Kidney epithelial cell (primary cell): Measurements from ENCODE around the gene FGR. TPM values are rescaled to one million over a fixed set of nuclear protein-coding genes. Genes with fewer than 3 reads are reported as not detected.

Source experiments
- DNase-seq: peaks from one replicate; pipeline ENCODE4 v3.0.0-alpha.2; 2010; ENCODE audit warnings: low read depth
- H3K27me3 ChIP-seq: 2 replicates; pipeline ENCODE4 v1.6.0; 2011; ENCODE audit warnings: low read length; ENCODE audit not compliant: control insufficient read depth, insufficient read depth
- H3K36me3 ChIP-seq: 2 replicates; pipeline ENCODE4 v1.5.1; 2011; ENCODE audit warnings: low read length; ENCODE audit not compliant: control insufficient read depth, insufficient read depth
- H3K4me3 ChIP-seq: 2 replicates; pipeline ENCODE4 v1.5.1; 2011; ENCODE audit warnings: low read depth, mild to moderate bottlenecking, control low read depth, low read length
- total RNA-seq: library from RNA; depleted of rRNA; stranded (reverse); fragments of >200 nt; gene quantifications from 2 replicates; pipeline ENCODE4 v1.2.3, GENCODE V29; 2015
- TF ChIP-seq, protein P1 (sequence below): IDR thresholded peaks from 2 replicates; pipeline ENCODE4 v1.5.1; 2011; ENCODE audit warnings: mild to moderate bottlenecking, moderate library complexity, low read length, control low read depth, inconsistent platforms; ENCODE audit not compliant: insufficient read depth, poor library complexity, severe bottlenecking

Gene FGR
- total RNA-seq, 1 donor from 2014 or later = not detected

DNA sequence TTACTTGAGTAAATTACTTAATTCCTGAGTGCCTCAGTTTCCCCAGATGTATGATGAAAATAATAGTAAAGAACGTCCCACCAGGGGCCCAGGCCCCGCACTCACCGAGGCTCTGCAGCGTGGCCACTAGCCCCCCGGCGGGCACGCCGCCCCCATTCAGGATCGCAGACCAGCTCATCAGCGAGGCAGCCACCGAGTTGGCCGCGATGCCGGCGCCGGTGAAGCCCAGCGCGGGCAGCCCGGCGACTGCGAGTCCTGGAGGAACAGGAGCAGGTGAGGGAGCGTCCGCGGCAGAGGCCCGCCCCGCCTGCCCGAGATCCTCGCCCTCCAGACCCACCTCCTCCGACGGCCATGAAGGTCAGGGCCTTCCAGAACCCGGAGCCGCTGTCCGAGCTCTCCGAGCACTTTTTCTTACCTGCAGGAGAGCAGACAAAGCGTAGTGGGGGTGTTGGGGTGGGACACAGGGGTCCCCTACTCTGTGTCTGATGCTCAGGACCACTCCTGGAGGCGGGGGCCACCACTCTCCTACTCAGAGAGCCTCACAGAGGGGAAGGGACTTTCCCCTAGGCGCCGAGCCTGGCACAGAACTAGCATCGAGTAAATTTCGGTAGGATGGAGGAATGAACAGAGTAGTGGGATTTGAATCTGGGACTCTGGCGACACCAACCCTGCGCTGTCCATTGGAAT, 33.3 kb upstream of the FGR start:
- H3K4me3 ChIP-seq = no peak overlapping the region
- H3K36me3 ChIP-seq = no peaks in the 10 kb centered on the region
- TF ChIP-seq, protein P1, sequence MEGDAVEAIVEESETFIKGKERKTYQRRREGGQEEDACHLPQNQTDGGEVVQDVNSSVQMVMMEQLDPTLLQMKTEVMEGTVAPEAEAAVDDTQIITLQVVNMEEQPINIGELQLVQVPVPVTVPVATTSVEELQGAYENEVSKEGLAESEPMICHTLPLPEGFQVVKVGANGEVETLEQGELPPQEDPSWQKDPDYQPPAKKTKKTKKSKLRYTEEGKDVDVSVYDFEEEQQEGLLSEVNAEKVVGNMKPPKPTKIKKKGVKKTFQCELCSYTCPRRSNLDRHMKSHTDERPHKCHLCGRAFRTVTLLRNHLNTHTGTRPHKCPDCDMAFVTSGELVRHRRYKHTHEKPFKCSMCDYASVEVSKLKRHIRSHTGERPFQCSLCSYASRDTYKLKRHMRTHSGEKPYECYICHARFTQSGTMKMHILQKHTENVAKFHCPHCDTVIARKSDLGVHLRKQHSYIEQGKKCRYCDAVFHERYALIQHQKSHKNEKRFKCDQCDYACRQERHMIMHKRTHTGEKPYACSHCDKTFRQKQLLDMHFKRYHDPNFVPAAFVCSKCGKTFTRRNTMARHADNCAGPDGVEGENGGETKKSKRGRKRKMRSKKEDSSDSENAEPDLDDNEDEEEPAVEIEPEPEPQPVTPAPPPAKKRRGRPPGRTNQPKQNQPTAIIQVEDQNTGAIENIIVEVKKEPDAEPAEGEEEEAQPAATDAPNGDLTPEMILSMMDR = no peak
- no peak for DNase-seq
- H3K27me3 ChIP-seq = no peaks in the 10 kb centered on the region

DNA sequence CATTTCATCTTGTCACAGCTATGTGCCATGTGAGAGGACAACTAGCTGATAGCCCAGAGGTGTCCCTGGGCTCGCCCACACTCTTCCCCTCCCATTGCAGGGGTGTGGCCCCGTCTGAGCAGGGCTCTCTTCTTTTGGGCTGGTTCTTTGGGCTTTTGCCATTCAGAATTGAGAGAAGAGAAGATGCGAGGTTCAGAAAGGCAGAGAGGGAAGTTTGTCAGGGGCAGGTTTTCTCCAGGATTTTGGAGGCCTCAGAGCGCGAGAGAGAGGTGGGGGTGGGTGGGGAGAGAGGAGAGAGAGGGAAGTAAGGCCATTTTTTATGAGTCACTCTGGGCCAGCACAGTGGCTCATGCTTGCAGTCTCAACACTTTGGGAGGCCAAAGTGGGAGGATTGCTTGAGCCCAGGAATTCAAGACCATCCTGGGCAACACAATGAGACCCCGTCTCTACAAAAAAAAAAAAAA, 31.8 kb upstream of the FGR start:
- Histone ChIP-seq H3K4me3 (no peak overlapping the region), H3K27me3 (no peaks in the 10 kb centered on the region), H3K36me3 (no peaks in the 10 kb centered on the region)
- DNase-seq = no peak
- TF ChIP-seq, protein P1 = no peak

DNA sequence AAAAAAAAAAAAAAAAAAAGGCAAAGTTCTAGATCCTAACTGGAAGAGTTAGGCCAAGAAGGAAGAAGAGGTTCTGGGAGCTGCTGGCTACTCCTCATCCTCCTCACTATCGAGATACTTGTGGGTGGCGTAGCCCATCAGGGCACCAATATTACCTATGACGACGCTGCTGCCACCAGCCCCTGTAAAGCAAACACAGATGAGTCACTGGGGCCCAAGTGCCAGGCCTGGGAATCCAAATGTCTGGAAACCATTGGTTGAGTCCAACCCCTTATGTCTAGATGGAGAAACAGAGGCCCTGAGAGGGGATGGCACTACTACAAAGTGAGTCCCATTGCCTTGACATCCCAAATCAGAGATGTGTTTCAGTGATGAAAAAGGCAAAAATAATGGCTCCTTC, 31.3 kb upstream of the FGR start:
- Histone ChIP-seq H3K36me3 (no peaks in the 10 kb centered on the region), H3K27me3 (no peaks in the 10 kb centered on the region), H3K4me3 (no peak overlapping the region)
- TF ChIP-seq, protein P1 = no peak
- no peak for DNase-seq

GRCh38 chr1:27665016-27665651, 30.1 kb upstream of the FGR start:
- TF ChIP-seq, protein P1 = no peak
- Histone ChIP-seq H3K36me3 (no peaks in the 10 kb centered on the region), H3K4me3 (no peak overlapping the region), H3K27me3 (no peaks in the 10 kb centered on the region)
- no peak for DNase-seq

DNA sequence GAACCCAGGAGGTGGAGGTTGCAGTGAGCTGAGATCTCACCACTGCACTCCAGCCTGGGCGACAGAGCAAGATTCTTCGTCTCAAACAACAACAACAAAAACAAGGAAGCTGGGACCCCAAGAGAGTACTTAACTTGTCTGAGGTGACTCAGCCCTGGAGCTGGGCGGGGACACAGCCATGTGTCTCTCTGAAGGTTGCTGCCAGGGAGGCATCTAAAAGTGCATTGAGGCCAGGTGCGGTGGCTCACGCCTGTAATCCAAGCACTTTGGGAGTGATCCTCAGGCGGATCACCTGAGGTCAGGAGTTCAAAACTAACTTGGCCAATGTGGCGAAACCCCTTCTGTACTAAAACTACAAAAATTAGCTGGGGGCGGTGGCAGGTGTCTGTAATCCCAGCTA, 29.3 kb upstream of the FGR start:
- H3K36me3 ChIP-seq = no peaks in the 10 kb centered on the region
- no peaks in the 10 kb centered on the region for H3K27me3 ChIP-seq
- DNase-seq = no peak
- no peak overlapping the region for H3K4me3 ChIP-seq
- TF ChIP-seq, protein P1 = no peak
